EL (cell line): ENCODE data around the gene PLXNA4.

Source experiments
- DNase-seq: peaks from one replicate; pipeline ENCODE4 v3.0.0-alpha.2; 2016

Gene PLXNA4

GRCh38 chr7:132124575-132124974 lies 451.7 kb downstream of the PLXNA4 start:
- no peak for DNase-seq

- no peak for DNase-seq
These were observed 452.5 kb downstream of the PLXNA4 start for GRCh38 chr7:132123773-132124172.

DNA sequence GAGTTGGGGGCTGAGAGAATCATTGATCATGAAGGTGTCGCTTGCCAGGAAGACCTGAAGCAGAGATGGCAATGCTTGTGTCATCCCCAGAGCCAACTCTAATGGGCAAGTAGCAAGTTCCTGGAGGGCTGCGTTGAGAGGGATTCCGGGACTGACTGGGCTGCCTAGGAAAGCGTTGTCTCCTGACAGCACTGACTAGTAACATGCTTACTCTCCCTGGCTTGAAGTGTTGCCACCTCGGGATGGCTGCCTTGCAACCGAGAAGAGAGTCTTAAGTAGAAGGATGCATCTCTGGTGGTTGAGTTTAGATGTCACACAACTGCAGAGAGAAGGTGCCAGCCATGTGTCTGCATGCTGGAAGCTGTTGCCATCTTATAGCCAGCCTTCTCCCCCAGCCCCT lies 453.4 kb downstream of the PLXNA4 start:
- no peak for DNase-seq

DNA sequence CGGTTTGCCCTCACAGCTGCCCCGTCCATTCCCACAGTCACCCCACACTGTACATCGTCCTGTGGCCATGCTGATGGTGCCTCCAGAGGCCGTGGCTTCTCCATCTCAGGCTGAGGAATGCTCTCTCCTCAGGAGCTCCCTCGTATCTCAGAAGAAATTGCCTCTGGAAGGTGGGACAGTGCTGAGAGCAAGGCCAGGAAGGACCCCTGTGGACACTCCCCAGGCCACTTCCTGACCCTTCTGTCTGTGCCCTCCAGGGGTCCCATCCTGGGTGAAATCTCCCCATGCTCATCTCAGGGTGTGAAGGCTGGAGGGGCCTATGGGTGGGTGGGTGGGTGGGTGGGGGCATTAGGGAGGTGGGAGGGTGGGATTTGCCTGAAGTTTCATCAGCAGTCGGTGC lies 454.3 kb downstream of the PLXNA4 start:
- no peak for DNase-seq

DNA sequence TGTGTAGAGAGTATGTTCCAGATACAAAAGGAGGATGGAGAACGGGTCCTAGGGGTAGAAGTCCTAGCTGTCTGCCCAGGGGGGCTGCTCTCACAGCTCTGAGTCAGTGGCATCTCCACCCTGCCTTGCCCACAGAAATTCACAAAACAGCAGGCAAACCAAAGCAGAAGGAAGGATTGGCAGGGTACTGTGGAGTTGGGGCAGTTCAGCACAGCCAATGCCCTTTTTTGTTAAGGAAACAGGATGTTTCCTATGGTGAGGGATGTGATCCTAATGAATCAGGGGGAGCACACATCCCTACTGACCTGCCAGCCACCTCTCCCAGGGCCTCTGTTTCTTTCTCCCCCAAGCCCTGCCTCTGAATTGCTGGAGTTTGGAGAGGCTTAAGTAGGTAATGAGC lies 457.6 kb downstream of the PLXNA4 start:
- DNase-seq = no peak

GRCh38 chr7:132117636-132118035 lies 458.6 kb downstream of the PLXNA4 start:
- no peak for DNase-seq

DNA sequence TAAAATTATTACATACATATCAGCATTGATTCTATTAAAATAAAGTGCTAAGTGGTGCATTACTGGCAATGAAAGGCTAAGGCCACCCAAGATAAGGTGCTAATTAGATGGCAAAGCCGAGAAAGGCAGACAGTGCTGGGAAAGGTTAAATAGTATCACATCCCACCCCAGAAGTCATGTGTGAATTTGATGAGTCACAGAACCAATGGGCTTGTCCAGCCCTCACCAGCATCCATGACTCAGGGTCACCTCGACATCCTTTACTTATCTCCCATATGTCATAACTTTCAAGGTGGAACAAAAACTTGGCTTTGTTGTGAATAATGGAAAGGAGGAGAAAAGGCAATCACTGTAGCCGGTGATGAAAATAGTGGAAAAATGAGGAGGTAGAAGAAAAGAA lies 459.1 kb downstream of the PLXNA4 start:
- peak; percentile 70 for DNase-seq

GRCh38 chr7:132116369-132116768 lies 459.9 kb downstream of the PLXNA4 start:
- DNase-seq = peak; percentile 78

DNA sequence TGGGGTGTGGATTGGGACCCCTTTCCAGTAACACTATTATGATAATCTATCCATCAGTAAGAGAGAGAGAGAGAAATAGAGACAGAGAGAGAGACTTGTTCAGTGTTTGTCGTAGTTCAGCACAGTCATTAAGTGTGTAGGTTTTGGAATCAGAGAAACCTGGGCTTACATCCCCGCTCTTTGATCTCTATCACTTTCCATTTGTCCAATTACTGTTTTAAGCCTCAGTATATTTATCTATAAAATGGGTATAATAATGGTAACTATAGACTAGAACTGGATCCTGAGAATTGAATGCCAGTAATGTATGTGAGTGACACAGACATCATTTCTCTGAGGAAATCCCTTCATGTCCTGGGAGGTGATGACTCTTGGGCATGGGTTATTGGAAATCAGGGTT lies 460.5 kb downstream of the PLXNA4 start:
- no peak for DNase-seq

GRCh38 chr7:132115028-132115427 lies 461.2 kb downstream of the PLXNA4 start:
- no peak for DNase-seq

- DNase-seq = no peak
These were observed 461.9 kb downstream of the PLXNA4 start for GRCh38 chr7:132114411-132114810.

GRCh38 chr7:132113536-132114371 lies 462.5 kb downstream of the PLXNA4 start:
- no peak for DNase-seq

DNA sequence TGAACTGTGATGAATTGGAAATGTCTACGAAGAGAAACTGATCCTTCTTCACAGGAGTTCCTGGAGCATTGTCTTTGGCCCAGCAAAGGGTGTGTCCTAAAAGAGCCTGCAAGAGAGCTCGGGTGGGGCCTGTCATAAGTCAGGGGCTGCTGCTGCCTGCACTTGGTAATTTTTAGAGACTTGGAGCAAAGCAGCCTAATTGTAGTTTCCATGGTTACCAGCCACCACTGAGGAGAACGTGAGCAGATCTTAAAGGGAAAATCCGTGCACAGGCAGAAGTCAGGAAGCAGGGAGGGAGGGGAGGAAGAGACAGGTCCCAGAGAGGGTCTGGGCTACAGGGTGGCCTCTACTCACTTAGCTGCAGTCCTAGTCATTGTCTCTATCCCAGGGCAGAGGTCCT lies 463.6 kb downstream of the PLXNA4 start:
- DNase-seq = no peak

- no peak for DNase-seq
These were observed 464.2 kb downstream of the PLXNA4 start for GRCh38 chr7:132112106-132112505.

DNA sequence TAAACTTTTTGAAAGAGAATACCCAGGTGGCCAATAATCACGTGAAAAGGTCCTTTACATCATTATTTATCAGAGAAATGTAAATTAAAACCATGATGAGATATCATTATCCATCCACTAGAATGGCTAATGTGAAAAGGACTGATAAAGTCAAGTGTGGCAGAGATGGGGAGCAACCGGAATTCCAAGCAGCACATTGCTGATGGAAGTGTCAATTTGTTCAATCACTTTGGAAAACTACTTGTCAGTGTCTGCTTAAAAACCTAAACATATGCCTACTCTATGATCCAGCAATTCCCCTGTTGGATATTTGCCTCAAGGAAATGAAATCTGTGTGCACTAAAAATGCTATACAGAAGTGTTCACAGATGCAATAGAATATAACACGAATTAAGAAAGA lies 465.6 kb downstream of the PLXNA4 start:
- DNase-seq = no peak

GRCh38 chr7:132109769-132110168 lies 466.5 kb downstream of the PLXNA4 start:
- no peak for DNase-seq

DNA sequence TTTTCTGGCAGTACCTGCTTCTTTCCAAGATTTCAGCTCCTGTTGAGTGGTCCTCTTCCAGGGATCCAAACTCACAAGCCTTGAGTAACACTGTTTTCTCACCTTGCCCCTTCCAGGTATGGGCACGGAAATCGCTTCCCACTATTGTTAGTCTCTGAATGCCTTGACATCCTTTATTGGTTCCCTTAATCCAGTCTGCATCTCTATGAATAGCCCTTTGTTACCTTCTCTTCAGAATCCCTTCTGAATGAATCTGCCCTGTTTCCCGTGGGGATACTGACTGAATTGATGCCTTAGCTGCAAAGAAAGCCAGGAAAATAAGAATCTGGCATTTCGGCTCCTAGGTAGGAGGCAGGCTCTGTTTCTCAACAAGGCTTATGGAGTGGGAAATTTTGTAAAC lies 467.7 kb downstream of the PLXNA4 start:
- DNase-seq = no peak

DNA sequence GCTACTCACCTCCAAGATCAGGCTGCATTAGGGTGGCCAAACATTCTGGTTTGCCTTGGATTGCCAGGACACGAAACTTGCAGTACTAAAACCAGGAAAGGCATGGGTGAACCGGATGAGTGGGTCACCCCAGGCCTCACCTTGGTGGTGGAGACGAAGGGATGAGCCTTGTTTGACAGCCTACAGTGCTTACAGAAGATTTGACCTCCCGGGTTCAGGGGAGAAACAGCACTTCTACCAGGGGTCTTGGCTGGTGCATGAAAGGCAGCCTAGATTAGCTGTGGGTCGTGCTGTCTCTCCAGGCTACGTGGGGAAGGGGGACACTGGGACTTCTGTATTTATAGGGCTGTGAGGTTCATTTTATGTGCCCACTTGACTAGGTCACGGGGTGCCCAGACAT lies 469.8 kb downstream of the PLXNA4 start:
- DNase-seq = no peak

- DNase-seq = no peak
These were observed 471.2 kb downstream of the PLXNA4 start for GRCh38 chr7:132105096-132105495.

DNA sequence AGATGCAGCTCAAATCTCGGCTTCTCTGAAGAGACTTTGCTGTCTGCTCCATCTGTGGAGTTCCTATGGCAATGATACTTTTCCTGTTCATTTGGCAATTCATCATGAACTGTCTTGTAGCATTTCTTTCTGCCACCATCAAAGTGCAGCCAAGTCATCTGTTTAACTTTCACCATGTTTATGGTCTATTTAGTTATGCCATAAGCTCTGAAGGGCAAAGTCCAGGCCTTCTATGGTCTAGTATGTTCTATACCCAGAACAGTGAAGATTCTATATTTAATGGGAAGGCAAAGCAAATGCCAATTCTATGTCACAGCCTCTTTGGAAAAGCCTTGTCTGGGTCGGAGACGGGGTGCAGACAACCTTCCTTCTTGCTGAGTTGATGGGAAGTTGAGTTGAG lies 472.6 kb downstream of the PLXNA4 start:
- DNase-seq = no peak

GRCh38 chr7:132102942-132103341 lies 473.3 kb downstream of the PLXNA4 start:
- no peak for DNase-seq

- no peak for DNase-seq
These were observed 473.9 kb downstream of the PLXNA4 start for GRCh38 chr7:132102391-132102790.

DNA sequence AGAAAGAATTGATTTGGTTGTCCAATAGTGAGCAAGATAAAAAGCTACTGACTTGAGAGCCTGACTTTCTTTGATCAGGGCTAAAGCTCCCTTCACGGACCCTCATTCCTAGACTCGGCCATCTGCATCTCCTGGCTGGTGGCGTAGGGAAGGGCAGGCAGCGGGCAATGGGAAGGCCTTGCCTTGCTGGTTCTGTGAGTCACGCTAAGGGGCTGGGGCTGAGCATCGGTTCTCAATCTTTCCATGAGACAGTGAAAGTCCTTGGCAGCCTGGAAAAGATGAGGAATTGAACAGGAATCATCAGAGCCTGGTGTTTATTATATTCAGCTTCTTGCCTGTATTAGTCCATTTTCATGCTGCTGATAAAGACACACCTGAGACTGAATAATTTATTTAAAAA lies 475.3 kb downstream of the PLXNA4 start:
- no peak for DNase-seq

DNA sequence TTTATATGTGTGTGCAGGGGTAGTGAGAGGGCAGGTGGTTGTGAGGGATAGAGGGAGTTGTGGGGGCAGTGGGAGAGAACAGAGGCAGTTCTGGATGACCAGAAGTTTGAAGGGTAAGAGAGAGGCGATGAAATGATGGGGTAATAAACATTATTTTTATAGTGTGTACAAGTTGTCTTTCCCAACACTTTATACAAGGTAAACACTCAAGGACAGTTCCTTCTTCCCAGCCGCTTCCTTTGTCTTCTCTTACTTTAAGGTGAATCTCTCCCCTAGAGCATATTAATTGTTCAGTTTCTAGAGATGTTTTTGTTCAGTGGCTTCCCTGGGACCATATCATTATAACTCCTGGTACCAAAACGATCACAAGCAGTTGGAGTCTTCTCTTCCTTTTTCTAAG lies 475.8 kb downstream of the PLXNA4 start:
- no peak for DNase-seq

DNA sequence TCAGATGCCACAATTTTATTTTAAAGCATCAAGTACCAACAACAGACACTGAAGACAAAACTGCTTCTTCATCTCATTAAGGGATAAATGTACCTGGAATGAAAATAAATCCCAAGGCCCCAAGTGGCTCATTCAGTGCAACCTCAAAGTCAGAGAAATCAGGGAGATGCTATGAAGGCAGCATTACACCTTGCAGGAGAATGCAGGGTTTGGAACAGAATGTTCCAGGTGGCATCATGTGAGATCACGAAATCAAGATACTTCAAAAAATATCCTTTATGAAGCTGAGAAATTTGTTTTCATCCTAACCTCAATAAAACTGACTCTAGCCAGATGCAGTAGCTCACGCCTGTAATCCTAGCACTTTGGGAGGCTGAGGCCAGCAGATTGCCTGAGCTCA lies 477.1 kb downstream of the PLXNA4 start:
- no peak for DNase-seq
